AG04449 (cell line): ENCODE measurements around the gene CCDC15.
"Not testable (repeated sequence)": the region's sequence is repeated elsewhere in the genome, so short reads cannot be mapped to it uniquely, and the experiment has no call there.

Source experiments
- CTCF ChIA-PET: fragments of 350-600 bp; formaldehyde crosslinking; extraction: SDS; loops from one replicate; lab custom pipeline; 2021; ENCODE audit warnings: antibody characterized with exemption; lab: Yijun Ruan, JAX
- POLR2A ChIA-PET: fragments of 400-600, 350-600 bp; formaldehyde crosslinking; extraction: SDS; loops from one replicate; lab custom pipeline; 2020; ENCODE audit warnings: antibody characterized with exemption, inconsistent platforms; lab: Yijun Ruan, JAX
- DNase-seq: peaks from one replicate; pipeline ENCODE4 v3.0.0-alpha.2; 2010; ENCODE audit warnings: low read depth, low spot score
- H3K4me3 ChIP-seq: 2 replicates; pipeline ENCODE4 v1.5.1; 2011; ENCODE audit warnings: low read depth, mild to moderate bottlenecking, control low read depth, low read length
- CTCF ChIP-seq: IDR thresholded peaks from one replicate; pipeline ENCODE4 v1.5.1; 2011; ENCODE audit warnings: mild to moderate bottlenecking, moderate library complexity, low read length, control low read depth, inconsistent platforms; ENCODE audit not compliant: insufficient read depth; ENCODE audit errors: missing control alignments

Gene CCDC15

GRCh38 chr11:125022551-125022950 is 68.5 kb downstream of the CCDC15 start:
- H3K4me3 ChIP-seq: no peak overlapping the region
- POLR2A ChIA-PET: no interaction called here
- no peak for DNase-seq
- CTCF ChIA-PET: no interaction called here
- TF ChIP-seq CTCF: no peak

- ChIA-PET POLR2A (no interaction called here), CTCF (no interaction called here)
- DNase-seq: no peak
- TF ChIP-seq CTCF: no peak
- H3K4me3 ChIP-seq: no peak overlapping the region
Observed at GRCh38 chr11:125025968-125026367, 72.0 kb downstream of the CCDC15 start.

- DNase-seq, CTCF ChIA-PET: not testable (repeated sequence)
Observed at GRCh38 chr11:125029431-125029830, 75.4 kb downstream of the CCDC15 start.

GRCh38 chr11:125036933-125037332 is 82.9 kb downstream of the CCDC15 start:
- H3K4me3 ChIP-seq: no peak overlapping the region
- CTCF ChIA-PET: interaction anchor here (1.6 kb wide), 1 partner anchor 24 kb away, joined by 3 read pairs; no protein-coding TSS in a partner anchor
- TF ChIP-seq CTCF: no peak
- DNase-seq: peak; percentile 38
- POLR2A ChIA-PET: no interaction called here

More at GRCh38 chr11:125029431-125029830, 75.4 kb downstream of the CCDC15 start:
- H3K4me3 ChIP-seq, POLR2A ChIA-PET: not testable (repeated sequence)

GRCh38 chr11:125049164-125049792 is 95.3 kb downstream of the CCDC15 start:
- no peak for DNase-seq
- TF ChIP-seq CTCF: no peak
- H3K4me3 ChIP-seq: no peak overlapping the region
- ChIA-PET CTCF (interaction anchor here (1.0 to 2.4 kb wide), 3 partner anchors 213 to 299 kb away, joined by 3 to 7 read pairs (median 4); no protein-coding TSS in a partner anchor), POLR2A (no interaction called here)

GRCh38 chr11:125052047-125052446 is 98.0 kb downstream of the CCDC15 start:
- TF ChIP-seq CTCF: no peak
- no peak overlapping the region for H3K4me3 ChIP-seq
- DNase-seq: no peak
- ChIA-PET POLR2A (no interaction called here), CTCF (no interaction called here)

- TF ChIP-seq CTCF: no peak
- H3K4me3 ChIP-seq: no peak overlapping the region
- CTCF ChIA-PET: no interaction called here
- DNase-seq: no peak
- POLR2A ChIA-PET: no interaction called here
Observed at GRCh38 chr11:125053167-125053566, 99.2 kb downstream of the CCDC15 start.
